ENCODE measurements around the gene ZP3.

DNA sequence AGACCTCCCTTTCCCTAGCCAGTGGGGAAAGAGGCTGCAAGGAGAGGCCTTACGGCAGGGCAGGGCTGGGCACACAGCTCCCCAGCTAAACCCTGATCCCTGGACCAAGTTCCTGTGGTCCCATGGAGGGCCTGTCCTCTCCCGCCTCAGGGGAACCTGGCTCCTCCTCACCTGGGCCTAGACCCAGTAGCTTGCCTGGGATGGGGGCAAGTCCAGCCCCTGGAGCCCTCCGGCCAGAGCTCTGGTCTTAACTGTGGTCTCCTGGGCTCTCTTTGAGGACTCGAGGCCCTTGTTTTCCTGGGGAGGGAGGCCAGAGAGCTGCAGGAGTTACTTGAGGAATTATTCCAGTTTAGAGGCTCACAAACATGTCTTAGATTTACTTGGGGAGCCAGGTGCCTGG is 1.5 kb downstream of the ZP3 start:
- TF ChIP-seq, protein P1, sequence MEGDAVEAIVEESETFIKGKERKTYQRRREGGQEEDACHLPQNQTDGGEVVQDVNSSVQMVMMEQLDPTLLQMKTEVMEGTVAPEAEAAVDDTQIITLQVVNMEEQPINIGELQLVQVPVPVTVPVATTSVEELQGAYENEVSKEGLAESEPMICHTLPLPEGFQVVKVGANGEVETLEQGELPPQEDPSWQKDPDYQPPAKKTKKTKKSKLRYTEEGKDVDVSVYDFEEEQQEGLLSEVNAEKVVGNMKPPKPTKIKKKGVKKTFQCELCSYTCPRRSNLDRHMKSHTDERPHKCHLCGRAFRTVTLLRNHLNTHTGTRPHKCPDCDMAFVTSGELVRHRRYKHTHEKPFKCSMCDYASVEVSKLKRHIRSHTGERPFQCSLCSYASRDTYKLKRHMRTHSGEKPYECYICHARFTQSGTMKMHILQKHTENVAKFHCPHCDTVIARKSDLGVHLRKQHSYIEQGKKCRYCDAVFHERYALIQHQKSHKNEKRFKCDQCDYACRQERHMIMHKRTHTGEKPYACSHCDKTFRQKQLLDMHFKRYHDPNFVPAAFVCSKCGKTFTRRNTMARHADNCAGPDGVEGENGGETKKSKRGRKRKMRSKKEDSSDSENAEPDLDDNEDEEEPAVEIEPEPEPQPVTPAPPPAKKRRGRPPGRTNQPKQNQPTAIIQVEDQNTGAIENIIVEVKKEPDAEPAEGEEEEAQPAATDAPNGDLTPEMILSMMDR (IDR thresholded peaks at IDR 0.05): no peak
- TF ChIP-seq POLR2A (IDR thresholded peaks at IDR 0.05) (no peak), EP300 (IDR thresholded peaks at IDR 0.05) (no peak), POLR2AphosphoS5 (IDR thresholded peaks at IDR 0.05) (no peak)
